Activated naive CD8-positive, alpha-beta T cell treated with anti-CD3 and anti-CD28 coated beads for 36 hours (primary cell): ENCODE results near the gene CACNA1S. TPM values are rescaled to one million over a fixed set of nuclear protein-coding genes. Genes with fewer than 3 reads are reported as not detected.
A peak's percentile ranks its signal among the peaks of the same experiment; 100 is the strongest.

Experiments used
- DNase-seq: peaks from one replicate; pipeline ENCODE4 v3.0.0; 2021
- H3K27ac Mint-ChIP-seq: one replicate; pipeline ENCODE4 v1.8.0; 2022; ENCODE audit warnings: mild to moderate bottlenecking, moderate library complexity, mixed read lengths
- H3K27me3 Mint-ChIP-seq: one replicate; pipeline ENCODE4 v1.8.0; 2022; ENCODE audit warnings: mild to moderate bottlenecking, mixed read lengths
- H3K36me3 Mint-ChIP-seq: one replicate; pipeline ENCODE4 v1.8.0; 2021; ENCODE audit warnings: mild to moderate bottlenecking, mixed read lengths
- H3K4me1 Mint-ChIP-seq: one replicate; pipeline ENCODE4 v1.8.0; 2021; ENCODE audit warnings: mixed read lengths
- H3K4me3 Mint-ChIP-seq: one replicate; pipeline ENCODE4 v1.8.0; 2022; ENCODE audit warnings: mild to moderate bottlenecking, moderate library complexity, mixed read lengths
- H3K9me3 Mint-ChIP-seq: one replicate; pipeline ENCODE4 v1.8.0; 2022; ENCODE audit warnings: mixed read lengths
- total RNA-seq, 2 experiments: library from RNA; stranded (reverse); gene quantifications; one replicate each; pipeline ENCODE4 v1.2.3, GENCODE V29; 2021

The CACNA1S gene
- total RNA-seq, 2 experiments from 2014 or later: not detected

- Mint-ChIP-seq H3K4me1 (no peaks in the 10 kb centered on the region), H3K9me3 (no peaks in the 10 kb centered on the region), H3K4me3 (no peak overlapping the region), H3K36me3 (peaks cover 5% of the 10 kb centered on the region), H3K27ac (no peak overlapping the region), H3K27me3 (peaks cover 4% of the 10 kb centered on the region)
- DNase-seq: no peak
Observed at GRCh38 chr1:201131398-201131797, 19.2 kb upstream of the CACNA1S start.

GRCh38 chr1:201128962-201129361 is 16.7 kb upstream of the CACNA1S start:
- H3K4me1 Mint-ChIP-seq: no peaks in the 10 kb centered on the region
- H3K9me3 Mint-ChIP-seq: no peaks in the 10 kb centered on the region
- H3K4me3 Mint-ChIP-seq: no peak overlapping the region
- H3K36me3 Mint-ChIP-seq: no peaks in the 10 kb centered on the region
- H3K27me3 Mint-ChIP-seq: peaks cover 18% of the 10 kb centered on the region
- no peak for DNase-seq
- no peak overlapping the region for H3K27ac Mint-ChIP-seq

- no peak overlapping the region for H3K27ac Mint-ChIP-seq
- peaks cover 18% of the 10 kb centered on the region for H3K27me3 Mint-ChIP-seq
- H3K4me1 Mint-ChIP-seq: no peaks in the 10 kb centered on the region
- no peak overlapping the region for H3K4me3 Mint-ChIP-seq
- no peaks in the 10 kb centered on the region for H3K9me3 Mint-ChIP-seq
- DNase-seq: no peak
- no peaks in the 10 kb centered on the region for H3K36me3 Mint-ChIP-seq
Observed at GRCh38 chr1:201128476-201128875, 16.2 kb upstream of the CACNA1S start.

- Mint-ChIP-seq H3K27me3 (peaks cover 18% of the 10 kb centered on the region), H3K36me3 (no peaks in the 10 kb centered on the region), H3K9me3 (no peaks in the 10 kb centered on the region), H3K4me1 (no peaks in the 10 kb centered on the region), H3K4me3 (no peak overlapping the region), H3K27ac (no peak overlapping the region)
- no peak for DNase-seq
Observed at GRCh38 chr1:201127755-201128455, 15.7 kb upstream of the CACNA1S start.

- Mint-ChIP-seq H3K36me3 (no peaks in the 10 kb centered on the region), H3K4me3 (no peak within 1 kb of the TSS), H3K27ac (no peak within 1 kb of the TSS), H3K4me1 (no peaks in the 10 kb centered on the region), H3K9me3 (no peaks in the 10 kb centered on the region), H3K27me3 (peaks cover 18% of the 10 kb centered on the region)
- no peak for DNase-seq
Observed at GRCh38 chr1:201126832-201127754, 14.9 kb upstream of the CACNA1S start, which contains the start of gene ASCL5. Gene ASCL5 (minus strand): TSS chr1:201127184. CDS start chr1:201115372, 11,812 bp downstream.

GRCh38 chr1:201126463-201126831 is 14.2 kb upstream of the CACNA1S start:
- no peaks in the 10 kb centered on the region for H3K36me3 Mint-ChIP-seq
- DNase-seq: no peak
- H3K4me3 Mint-ChIP-seq: no peak overlapping the region
- H3K27me3 Mint-ChIP-seq: peaks cover 18% of the 10 kb centered on the region
- H3K4me1 Mint-ChIP-seq: no peaks in the 10 kb centered on the region
- H3K27ac Mint-ChIP-seq: no peak overlapping the region
- no peaks in the 10 kb centered on the region for H3K9me3 Mint-ChIP-seq

- H3K4me1 Mint-ChIP-seq: no peaks in the 10 kb centered on the region
- no peaks in the 10 kb centered on the region for H3K9me3 Mint-ChIP-seq
- no peak overlapping the region for H3K27ac Mint-ChIP-seq
- H3K36me3 Mint-ChIP-seq: no peaks in the 10 kb centered on the region
- peaks cover 18% of the 10 kb centered on the region for H3K27me3 Mint-ChIP-seq
- no peak for DNase-seq
- no peak overlapping the region for H3K4me3 Mint-ChIP-seq
Observed at GRCh38 chr1:201125800-201126199, 13.6 kb upstream of the CACNA1S start.

- H3K27me3 Mint-ChIP-seq: peaks cover 18% of the 10 kb centered on the region
- no peak overlapping the region for H3K4me3 Mint-ChIP-seq
Observed at GRCh38 chr1:201125019-201125418, 12.8 kb upstream of the CACNA1S start.

GRCh38 chr1:201123866-201124265 is 11.6 kb upstream of the CACNA1S start:
- no peaks in the 10 kb centered on the region for H3K36me3 Mint-ChIP-seq
- no peaks in the 10 kb centered on the region for H3K9me3 Mint-ChIP-seq
- H3K27ac Mint-ChIP-seq: no peak overlapping the region
- no peak for DNase-seq
- no peak overlapping the region for H3K4me3 Mint-ChIP-seq
- H3K27me3 Mint-ChIP-seq: peaks cover 18% of the 10 kb centered on the region
- peaks cover 3% of the 10 kb centered on the region for H3K4me1 Mint-ChIP-seq

More at GRCh38 chr1:201125019-201125418, 12.8 kb upstream of the CACNA1S start:
- DNase-seq: no peak
- H3K27ac Mint-ChIP-seq: no peak overlapping the region
- H3K36me3 Mint-ChIP-seq: no peaks in the 10 kb centered on the region
- no peaks in the 10 kb centered on the region for H3K9me3 Mint-ChIP-seq
- peaks cover under 1% of the 10 kb centered on the region for H3K4me1 Mint-ChIP-seq

GRCh38 chr1:201122321-201122957 is 10.2 kb upstream of the CACNA1S start:
- Mint-ChIP-seq H3K9me3 (no peaks in the 10 kb centered on the region), H3K27ac (no peak overlapping the region), H3K4me1 (peaks cover 3% of the 10 kb centered on the region), H3K4me3 (no peak overlapping the region), H3K36me3 (no peaks in the 10 kb centered on the region), H3K27me3 (peaks cover 14% of the 10 kb centered on the region)
- no peak for DNase-seq

GRCh38 chr1:201119206-201120197 is 7.3 kb upstream of the CACNA1S start:
- H3K4me3 Mint-ChIP-seq: no peak overlapping the region
- no peaks in the 10 kb centered on the region for H3K36me3 Mint-ChIP-seq
- peak; percentile 58 for DNase-seq
- no peaks in the 10 kb centered on the region for H3K9me3 Mint-ChIP-seq
- H3K27me3 Mint-ChIP-seq: peaks cover 3% of the 10 kb centered on the region
- no peak overlapping the region for H3K27ac Mint-ChIP-seq
- peaks cover 9% of the 10 kb centered on the region for H3K4me1 Mint-ChIP-seq

GRCh38 chr1:201116091-201116490 is 3.9 kb upstream of the CACNA1S start:
- H3K36me3 Mint-ChIP-seq: no peaks in the 10 kb centered on the region
- DNase-seq: no peak
- no peaks in the 10 kb centered on the region for H3K27me3 Mint-ChIP-seq
- H3K4me3 Mint-ChIP-seq: no peak overlapping the region
- H3K4me1 Mint-ChIP-seq: peaks cover 9% of the 10 kb centered on the region
- H3K9me3 Mint-ChIP-seq: no peaks in the 10 kb centered on the region
- H3K27ac Mint-ChIP-seq: no peak overlapping the region

- no peak for DNase-seq
- Mint-ChIP-seq H3K4me3 (no peak overlapping the region), H3K36me3 (no peaks in the 10 kb centered on the region), H3K4me1 (peaks cover 9% of the 10 kb centered on the region), H3K27me3 (no peaks in the 10 kb centered on the region), H3K9me3 (no peaks in the 10 kb centered on the region), H3K27ac (no peak overlapping the region)
Observed at GRCh38 chr1:201115390-201115937, 3.2 kb upstream of the CACNA1S start.
